HG03520 (cell line): ENCODE results near the gene KAT7.
A peak's percentile ranks its signal among the peaks of the same experiment; 100 is the strongest.

Experiments
- ATAC-seq: cut with Tn5 transposase; IDR thresholded peaks from one replicate; pipeline ENCODE4 v1.9.1; 2021; ENCODE audit warnings: mild to moderate bottlenecking, moderate library complexity; ENCODE audit not compliant: unreplicated experiment

The KAT7 gene

DNA sequence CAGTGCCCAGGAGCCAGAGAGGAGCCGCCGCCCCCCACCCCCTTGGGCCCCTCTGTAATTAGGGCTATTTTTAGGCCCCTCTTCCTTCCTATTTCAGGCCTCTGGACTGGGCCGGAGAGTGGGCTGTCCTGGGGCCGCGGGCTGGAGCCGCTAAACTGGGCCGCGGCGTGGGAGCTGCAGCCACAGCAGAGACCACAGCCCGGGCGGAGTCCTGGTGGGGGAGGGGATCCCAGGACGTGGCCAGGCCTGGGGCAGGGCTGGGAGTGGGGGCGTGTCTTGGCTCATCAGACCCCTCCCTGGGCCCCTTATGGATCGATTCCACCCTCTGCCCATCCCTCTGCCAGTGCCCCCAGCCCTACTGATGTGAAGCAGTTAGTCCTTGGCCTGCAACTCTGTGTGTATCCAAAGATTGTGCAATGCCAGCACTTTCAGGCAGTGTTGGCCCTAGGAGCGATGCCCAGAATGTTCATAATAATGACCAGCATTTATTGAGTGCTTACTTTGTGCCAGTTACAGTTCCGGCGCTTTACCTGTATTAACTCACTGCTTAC is 74.4 kb downstream of the KAT7 start:
- no peak for ATAC-seq

DNA sequence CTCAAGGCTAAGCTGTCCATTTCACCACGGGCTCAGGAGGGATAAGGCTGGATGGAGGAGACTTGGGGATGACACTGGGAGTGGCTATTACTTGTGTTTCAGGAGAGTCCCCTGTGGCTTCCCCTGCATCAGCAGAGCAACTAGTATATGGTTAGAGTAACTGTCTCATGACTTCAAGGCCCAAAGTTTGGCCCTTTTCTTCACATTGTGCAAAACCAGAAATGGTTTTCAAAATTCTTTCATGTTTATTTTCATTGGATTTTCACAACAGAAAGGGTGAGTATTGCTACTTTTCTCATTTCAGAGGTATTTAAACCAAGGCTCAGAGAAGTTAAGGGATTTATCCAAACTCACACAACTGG is 77.5 kb downstream of the KAT7 start:
- no peak for ATAC-seq

GRCh38 chr17:49866882-49867413 is 78.5 kb downstream of the KAT7 start:
- ATAC-seq = no peak

- ATAC-seq = no peak
These were observed 80.5 kb downstream of the KAT7 start for GRCh38 chr17:49869038-49869374.

GRCh38 chr17:49870298-49870697 is 81.8 kb downstream of the KAT7 start:
- no peak for ATAC-seq

DNA sequence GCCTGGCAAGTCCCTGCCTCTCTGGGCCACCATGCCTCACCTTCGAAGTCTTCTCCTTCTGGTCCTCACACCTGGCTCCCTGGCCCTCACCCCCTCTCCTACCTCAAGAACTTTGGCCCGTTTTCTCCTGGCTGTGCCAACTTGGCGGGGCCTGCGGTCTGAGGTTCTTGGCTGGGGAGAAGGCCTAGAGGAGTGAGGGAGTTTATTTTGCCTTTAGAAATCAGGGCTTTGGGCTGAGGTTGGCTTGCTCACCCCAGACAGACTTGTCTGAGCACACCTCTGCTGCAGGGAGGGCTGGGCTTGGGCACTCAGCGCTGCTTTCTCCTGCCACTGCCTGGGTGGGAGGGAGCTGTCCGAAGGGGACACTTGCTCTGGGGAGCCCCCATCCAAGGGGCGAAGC is 82.7 kb downstream of the KAT7 start:
- ATAC-seq = no peak

- no peak for ATAC-seq
These were observed 84.4 kb downstream of the KAT7 start for GRCh38 chr17:49872754-49873377.

- no peak for ATAC-seq
These were observed 85.0 kb downstream of the KAT7 start for GRCh38 chr17:49873466-49873865.

DNA sequence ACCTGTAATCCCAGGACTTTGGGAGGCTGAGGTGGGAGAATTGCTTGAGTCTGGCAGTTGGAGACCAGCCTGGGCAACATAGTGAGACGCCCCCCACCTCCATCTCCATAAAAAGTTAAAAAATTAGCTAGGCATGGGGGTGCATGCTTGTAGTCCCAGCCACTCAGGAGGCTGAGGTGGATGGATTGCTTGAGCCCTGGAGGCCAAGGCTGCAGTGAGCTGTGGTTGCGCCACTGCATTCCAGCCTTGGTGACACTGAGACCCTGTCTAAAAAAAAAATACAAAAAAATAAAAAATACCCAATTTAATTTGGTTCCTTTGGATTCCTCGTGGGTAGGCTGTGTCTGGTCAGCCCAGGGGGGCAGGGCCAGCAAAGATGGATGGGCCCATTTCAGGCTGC is 85.4 kb downstream of the KAT7 start:
- ATAC-seq = no peak

DNA sequence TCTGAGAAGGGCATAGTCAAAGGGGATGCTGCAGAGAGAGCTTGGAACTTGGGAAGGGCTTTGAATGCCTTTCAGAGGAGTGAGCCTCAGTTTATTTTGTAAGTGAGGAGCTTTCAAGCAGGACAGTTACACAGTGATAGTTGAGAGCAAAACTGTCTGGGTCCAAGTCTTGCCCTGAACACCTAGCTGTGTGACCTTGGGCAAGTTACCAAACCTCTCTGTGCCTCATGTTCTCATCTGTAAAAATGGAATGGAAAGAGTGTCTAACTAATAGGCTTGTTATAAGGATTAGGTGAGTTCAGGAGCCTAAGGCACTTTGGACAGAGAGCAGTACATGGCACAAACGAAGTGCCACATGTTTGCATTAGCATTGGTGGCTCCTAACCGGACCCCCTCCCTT is 86.4 kb downstream of the KAT7 start:
- no peak for ATAC-seq

- ATAC-seq = no peak
These were observed 87.2 kb downstream of the KAT7 start for GRCh38 chr17:49875685-49876084.

- ATAC-seq = no peak
These were observed 90.7 kb downstream of the KAT7 start for GRCh38 chr17:49878931-49879904.

DNA sequence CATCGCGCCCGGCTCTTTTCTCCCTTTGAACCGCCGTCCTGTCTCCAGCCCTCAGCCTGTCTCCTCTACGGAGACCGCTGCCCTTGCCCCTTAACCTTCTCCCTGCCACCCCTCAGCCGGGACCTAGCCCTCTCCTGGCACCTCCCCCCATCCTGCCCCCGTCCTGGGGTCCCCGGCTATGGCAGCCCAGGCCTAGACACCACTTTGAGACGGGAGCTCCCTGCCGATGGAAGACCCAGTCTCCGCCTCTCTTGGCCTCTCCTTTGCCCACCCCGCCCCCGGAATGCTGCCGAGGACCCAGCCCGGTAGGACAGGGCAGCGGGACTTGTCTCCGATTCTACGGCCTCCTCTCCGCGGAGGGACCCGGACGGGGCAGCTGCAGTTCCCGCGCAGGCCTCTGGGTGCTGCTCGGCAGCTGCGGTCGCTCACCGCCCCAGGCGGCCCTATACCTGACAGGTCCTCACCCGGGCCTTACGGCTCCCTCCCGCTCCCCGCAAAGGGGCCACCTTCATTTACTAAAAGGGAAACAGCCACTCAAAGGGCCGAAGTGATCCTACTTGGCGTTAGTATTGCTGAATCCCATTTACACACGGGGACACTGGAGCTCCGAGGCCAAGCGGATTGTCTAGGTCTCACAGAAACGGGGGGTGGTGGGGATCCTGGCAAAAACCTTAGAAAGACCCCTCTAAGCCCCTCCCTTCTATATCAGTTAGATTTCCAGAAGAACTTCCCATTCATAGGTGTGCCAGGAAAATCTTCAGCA is 92.0 kb downstream of the KAT7 start:
- ATAC-seq = peak; percentile 67

GRCh38 chr17:49881054-49881402 is 92.5 kb downstream of the KAT7 start:
- no peak for ATAC-seq

GRCh38 chr17:49882434-49882833 is 94.0 kb downstream of the KAT7 start:
- no peak for ATAC-seq
